Panc1 (cell line): ENCODE measurements around the gene ARHGEF17. TPM values are rescaled to one million over a fixed set of nuclear protein-coding genes. Genes with fewer than 3 reads are reported as not detected.

Experiments used
- ATAC-seq: fragments of 200-7000 bp; cut with Tn5 transposase; 2 replicates; pipeline ENCODE4 v1.9.1; 2020; ENCODE audit warnings: mild to moderate bottlenecking, moderate library complexity
- BruUV-seq: library from RNA; stranded (reverse); fragments of 400-500 nt; replicated peaks from 2 replicates; lab custom pipeline; 2021; lab: Mats Ljungman, UMichigan
- CTCF ChIA-PET: fragments of 300-600 bp; sonication (Branson Sonifier 250); formaldehyde crosslinking; loops from one replicate; lab custom pipeline; 2022; ENCODE audit warnings: antibody characterized with exemption; lab: Charles Lee
- POLR2A ChIA-PET: fragments of 300-600 bp; sonication (Branson Sonifier 250); formaldehyde crosslinking; loops from one replicate; lab custom pipeline; 2022; ENCODE audit warnings: antibody characterized with exemption; lab: Charles Lee
- DNase-seq: peaks from one replicate; pipeline ENCODE4 v3.0.0-alpha.2; 2010; ENCODE audit warnings: low read depth, low spot score
- H3K27ac ChIP-seq: 2 replicates; pipeline ENCODE4 v1.5.1; 2011; ENCODE audit warnings: mild to moderate bottlenecking, low read length, inconsistent platforms
- H3K27me3 ChIP-seq: fragments of 200-500 bp; sonication (Bioruptor generic); 2 replicates; pipeline ENCODE4 v1.6.0; 2014; ENCODE audit warnings: low read length, inconsistent platforms; ENCODE audit not compliant: control insufficient read depth, insufficient read depth
- H3K36me3 ChIP-seq: fragments of 200-500 bp; sonication (Bioruptor generic); 2 replicates; pipeline ENCODE4 v1.5.1; 2014; ENCODE audit warnings: inconsistent platforms, mild to moderate bottlenecking, low read length, moderate library complexity; ENCODE audit not compliant: control insufficient read depth, insufficient read depth
- H3K4me1 ChIP-seq: 2 replicates; pipeline ENCODE4 v1.5.1; 2011; ENCODE audit warnings: inconsistent platforms, mild to moderate bottlenecking, low read length, moderate library complexity; ENCODE audit not compliant: control insufficient read depth, insufficient read depth
- H3K4me3 ChIP-seq, 2 experiments: 2 replicates each; pipeline ENCODE4 v1.5.1; 2011 to 2012; ENCODE audit warnings: low read depth in 2 of 2, low read length in 2 of 2, mild to moderate bottlenecking in 2 of 2, inconsistent platforms in 1 of 2, moderate library complexity in 1 of 2
- H3K9me3 ChIP-seq: fragments of 200-500 bp; sonication (Bioruptor generic); 2 replicates; pipeline ENCODE4 v1.5.1; 2014; ENCODE audit warnings: low read depth, mild to moderate bottlenecking, inconsistent platforms, low read length, moderate library complexity; ENCODE audit not compliant: control insufficient read depth, insufficient read depth
- POLR2AphosphoS5 ChIP-seq: IDR thresholded peaks from 2 replicates; pipeline ENCODE4 v1.6.1; 2012; ENCODE audit warnings: mild to moderate bottlenecking, low read depth, low read length, moderate library complexity
- SIN3A ChIP-seq: IDR thresholded peaks from 2 replicates; pipeline ENCODE4 v1.6.1; 2012; ENCODE audit warnings: low read depth, mild to moderate bottlenecking, low read length, moderate library complexity, borderline replicate concordance; ENCODE audit not compliant: insufficient read depth
- TCF7L2 ChIP-seq: IDR thresholded peaks from 2 replicates; pipeline ENCODE4 v1.6.1; 2011; ENCODE audit warnings: mild to moderate bottlenecking, low read depth, low read length, inconsistent platforms
- in situ Hi-C: cut with HindIII; loops from 2 replicates; pipeline ENCODE4 v1.10.0; 2016; ENCODE audit warnings: low sequenced_read_pairs, low pct_unique_long_range_greater_than_20kb
- intact Hi-C: fragments of 100-400 bp; cut with micrococcal nuclease; formaldehyde crosslinking; loops from one replicate; pipeline ENCODE4 v1.10.0; 2022; ENCODE audit not compliant: unreplicated experiment
- total RNA-seq: library from RNA; stranded (reverse); gene quantifications from one replicate; pipeline ENCODE4 v1.2.1, GENCODE V29; 2021; ENCODE audit not compliant: unreplicated experiment
- TF ChIP-seq, protein P1 (sequence below), 2 experiments: IDR thresholded peaks; 2 replicates each; pipeline ENCODE4 v1.6.1; 2011 to 2012; ENCODE audit warnings: low read depth in 2 of 2, control low read depth in 1 of 2, low read length in 1 of 2, mild to moderate bottlenecking in 1 of 2, moderate library complexity in 1 of 2; ENCODE audit not compliant: insufficient read depth in 1 of 2
- TF ChIP-seq, protein P2 (sequence below): fragments of 450-650 bp; IDR thresholded peaks from 2 replicates; pipeline ENCODE4 v1.5.1; 2017; ENCODE audit warnings: mild to moderate bottlenecking

Gene ARHGEF17
- total RNA-seq, 1 experiment from 2014 or later: 43.2 TPM

DNA sequence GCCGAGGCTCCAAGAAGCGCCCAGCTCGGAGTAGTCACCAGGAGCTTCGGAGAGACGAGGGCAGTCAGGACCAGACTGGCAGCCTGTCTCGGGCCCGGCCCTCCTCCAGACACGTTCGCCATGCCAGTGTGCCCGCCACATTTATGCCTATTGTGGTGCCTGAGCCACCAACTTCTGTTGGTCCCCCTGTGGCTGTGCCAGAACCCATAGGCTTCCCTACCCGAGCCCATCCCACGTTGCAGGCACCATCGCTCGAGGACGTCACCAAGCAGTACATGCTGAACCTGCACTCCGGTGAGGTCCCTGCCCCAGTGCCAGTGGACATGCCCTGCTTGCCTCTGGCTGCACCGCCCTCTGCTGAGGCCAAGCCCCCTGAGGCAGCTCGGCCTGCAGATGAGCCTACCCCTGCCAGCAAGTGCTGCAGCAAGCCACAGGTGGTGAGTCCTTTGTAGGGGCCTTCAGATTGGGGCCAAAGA lies 3.4 kb downstream of the ARHGEF17 start:
- DNase-seq: no peak
- H3K9me3 ChIP-seq: no peaks in the 10 kb centered on the region
- in situ Hi-C loops: no loop called here
- peak overlapping the region in 1 of 2 experiments; percentile 17; a peak in 1 of 4 replicates for H3K4me3 ChIP-seq
- peaks cover 56% of the 10 kb centered on the region for H3K4me1 ChIP-seq
- intact Hi-C loops: no loop called here
- POLR2A ChIA-PET: no interaction called here
- H3K36me3 ChIP-seq: no peaks in the 10 kb centered on the region
- TF ChIP-seq SIN3A: no peak
- no peak for TF ChIP-seq TCF7L2
- TF ChIP-seq POLR2AphosphoS5: no peak
- TF ChIP-seq, protein P1, sequence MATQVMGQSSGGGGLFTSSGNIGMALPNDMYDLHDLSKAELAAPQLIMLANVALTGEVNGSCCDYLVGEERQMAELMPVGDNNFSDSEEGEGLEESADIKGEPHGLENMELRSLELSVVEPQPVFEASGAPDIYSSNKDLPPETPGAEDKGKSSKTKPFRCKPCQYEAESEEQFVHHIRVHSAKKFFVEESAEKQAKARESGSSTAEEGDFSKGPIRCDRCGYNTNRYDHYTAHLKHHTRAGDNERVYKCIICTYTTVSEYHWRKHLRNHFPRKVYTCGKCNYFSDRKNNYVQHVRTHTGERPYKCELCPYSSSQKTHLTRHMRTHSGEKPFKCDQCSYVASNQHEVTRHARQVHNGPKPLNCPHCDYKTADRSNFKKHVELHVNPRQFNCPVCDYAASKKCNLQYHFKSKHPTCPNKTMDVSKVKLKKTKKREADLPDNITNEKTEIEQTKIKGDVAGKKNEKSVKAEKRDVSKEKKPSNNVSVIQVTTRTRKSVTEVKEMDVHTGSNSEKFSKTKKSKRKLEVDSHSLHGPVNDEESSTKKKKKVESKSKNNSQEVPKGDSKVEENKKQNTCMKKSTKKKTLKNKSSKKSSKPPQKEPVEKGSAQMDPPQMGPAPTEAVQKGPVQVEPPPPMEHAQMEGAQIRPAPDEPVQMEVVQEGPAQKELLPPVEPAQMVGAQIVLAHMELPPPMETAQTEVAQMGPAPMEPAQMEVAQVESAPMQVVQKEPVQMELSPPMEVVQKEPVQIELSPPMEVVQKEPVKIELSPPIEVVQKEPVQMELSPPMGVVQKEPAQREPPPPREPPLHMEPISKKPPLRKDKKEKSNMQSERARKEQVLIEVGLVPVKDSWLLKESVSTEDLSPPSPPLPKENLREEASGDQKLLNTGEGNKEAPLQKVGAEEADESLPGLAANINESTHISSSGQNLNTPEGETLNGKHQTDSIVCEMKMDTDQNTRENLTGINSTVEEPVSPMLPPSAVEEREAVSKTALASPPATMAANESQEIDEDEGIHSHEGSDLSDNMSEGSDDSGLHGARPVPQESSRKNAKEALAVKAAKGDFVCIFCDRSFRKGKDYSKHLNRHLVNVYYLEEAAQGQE (IDR thresholded peaks at IDR 0.05; ENCODE audit: insufficient read depth in 1 of 2, low read depth in 2 of 2, low read length in 1 of 2): no peak
- TF ChIP-seq, protein P2, sequence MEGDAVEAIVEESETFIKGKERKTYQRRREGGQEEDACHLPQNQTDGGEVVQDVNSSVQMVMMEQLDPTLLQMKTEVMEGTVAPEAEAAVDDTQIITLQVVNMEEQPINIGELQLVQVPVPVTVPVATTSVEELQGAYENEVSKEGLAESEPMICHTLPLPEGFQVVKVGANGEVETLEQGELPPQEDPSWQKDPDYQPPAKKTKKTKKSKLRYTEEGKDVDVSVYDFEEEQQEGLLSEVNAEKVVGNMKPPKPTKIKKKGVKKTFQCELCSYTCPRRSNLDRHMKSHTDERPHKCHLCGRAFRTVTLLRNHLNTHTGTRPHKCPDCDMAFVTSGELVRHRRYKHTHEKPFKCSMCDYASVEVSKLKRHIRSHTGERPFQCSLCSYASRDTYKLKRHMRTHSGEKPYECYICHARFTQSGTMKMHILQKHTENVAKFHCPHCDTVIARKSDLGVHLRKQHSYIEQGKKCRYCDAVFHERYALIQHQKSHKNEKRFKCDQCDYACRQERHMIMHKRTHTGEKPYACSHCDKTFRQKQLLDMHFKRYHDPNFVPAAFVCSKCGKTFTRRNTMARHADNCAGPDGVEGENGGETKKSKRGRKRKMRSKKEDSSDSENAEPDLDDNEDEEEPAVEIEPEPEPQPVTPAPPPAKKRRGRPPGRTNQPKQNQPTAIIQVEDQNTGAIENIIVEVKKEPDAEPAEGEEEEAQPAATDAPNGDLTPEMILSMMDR: no peak
- no peak overlapping the region for H3K27ac ChIP-seq
- CTCF ChIA-PET: no interaction called here
- no peaks in the 10 kb centered on the region for H3K27me3 ChIP-seq
- BruUV-seq: no TSS peak
- ATAC-seq: no peak

DNA sequence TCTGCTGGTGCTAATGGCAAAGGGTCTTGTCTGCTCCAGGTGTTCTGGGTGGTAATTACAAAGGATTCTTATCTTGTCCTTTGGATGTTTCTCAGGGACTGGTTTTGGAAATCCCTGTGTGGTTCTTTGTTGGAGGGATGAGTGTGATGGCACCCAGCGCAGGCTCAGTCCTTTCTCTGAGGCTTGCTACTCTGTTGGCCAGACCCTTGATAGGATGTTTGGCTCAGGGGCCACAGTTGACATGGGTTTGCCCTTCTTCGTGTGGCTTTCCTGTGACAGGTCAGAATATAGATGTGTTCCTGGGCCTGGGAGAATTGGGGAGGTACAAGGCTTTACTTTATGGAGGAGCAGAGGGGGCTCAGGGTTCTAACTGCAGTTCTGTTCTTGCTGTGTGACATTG lies 4.0 kb downstream of the ARHGEF17 start:
- TF ChIP-seq, protein P2: no peak
- TF ChIP-seq TCF7L2 (no peak), SIN3A (no peak), POLR2AphosphoS5 (no peak)
- TF ChIP-seq, protein P1 (IDR thresholded peaks at IDR 0.05; ENCODE audit: insufficient read depth in 1 of 2, low read depth in 2 of 2, low read length in 1 of 2): no peak
- H3K4me3 ChIP-seq: peak overlapping the region; percentile 16 to 17; a peak in 2 of 4 replicates
- in situ Hi-C loops: no loop called here
- no TSS peak for BruUV-seq
- ChIA-PET CTCF (no interaction called here), POLR2A (no interaction called here)
- intact Hi-C loops: no loop called here
- H3K27ac ChIP-seq: peak overlapping the region; percentile 24; the same call in 1 of the 2 replicates
- H3K4me1 ChIP-seq: peaks cover 51% of the 10 kb centered on the region
- H3K9me3 ChIP-seq: no peaks in the 10 kb centered on the region
- ATAC-seq (no peak), DNase-seq (no peak)
- H3K36me3 ChIP-seq: no peaks in the 10 kb centered on the region
- no peaks in the 10 kb centered on the region for H3K27me3 ChIP-seq
